ENCODE measurements around the gene FUT4. TPM values are rescaled to one million over a fixed set of nuclear protein-coding genes. Genes with fewer than 3 reads are reported as not detected.
A peak's percentile ranks its signal among the peaks of the same experiment; 100 is the strongest.

The FUT4 gene
- total RNA-seq, 2 experiments from 2014 or later: 3.9 TPM

GRCh38 chr11:94574193-94574961 is 30.7 kb downstream of the FUT4 start:
- Mint-ChIP-seq H3K36me3 (ENCODE audit: low read depth) (no peaks in the 10 kb centered on the region), H3K9me3 (no peaks in the 10 kb centered on the region), H3K4me3 (no peak overlapping the region), H3K4me1 (ENCODE audit: low read depth) (no peaks in the 10 kb centered on the region), H3K27ac (no peak overlapping the region), H3K27me3 (peaks cover 2% of the 10 kb centered on the region)
- intact Hi-C loops (cut with micrococcal nuclease): no loop called here
- no peak for ATAC-seq
- TF ChIP-seq CTCF (IDR thresholded peaks at IDR 0.05): no peak
- ChIA-PET CTCF (interaction anchor here (1.7 kb wide), 1 partner anchor 69 kb away, joined by 3 read pairs; no protein-coding TSS in a partner anchor), POLR2A (no interaction called here)
- no peak for DNase-seq

- intact Hi-C loops (cut with micrococcal nuclease): no loop called here
- Mint-ChIP-seq H3K4me3 (no peak overlapping the region), H3K27me3 (peaks cover 2% of the 10 kb centered on the region), H3K27ac (no peak overlapping the region), H3K9me3 (no peaks in the 10 kb centered on the region), H3K36me3 (ENCODE audit: low read depth) (no peaks in the 10 kb centered on the region), H3K4me1 (ENCODE audit: low read depth) (peaks cover 2% of the 10 kb centered on the region)
- ChIA-PET POLR2A (no interaction called here), CTCF (no interaction called here)
- TF ChIP-seq CTCF (IDR thresholded peaks at IDR 0.05): no peak
- no peak for ATAC-seq
- no peak for DNase-seq
Measured at GRCh38 chr11:94576306-94576705, 32.6 kb downstream of the FUT4 start.

GRCh38 chr11:94577841-94578240 is 34.1 kb downstream of the FUT4 start:
- CTCF ChIA-PET: no interaction called here
- peaks cover 12% of the 10 kb centered on the region for H3K4me1 Mint-ChIP-seq (ENCODE audit: low read depth)
- DNase-seq (no peak), ATAC-seq (no peak)
- no peak for TF ChIP-seq CTCF (IDR thresholded peaks at IDR 0.05)
- intact Hi-C loops (cut with micrococcal nuclease): no loop called here
- peaks cover 2% of the 10 kb centered on the region for H3K27me3 Mint-ChIP-seq
- H3K27ac Mint-ChIP-seq: no peak overlapping the region
- POLR2A ChIA-PET: no interaction called here
- no peak overlapping the region for H3K4me3 Mint-ChIP-seq
- H3K36me3 Mint-ChIP-seq (ENCODE audit: low read depth): no peaks in the 10 kb centered on the region
- H3K9me3 Mint-ChIP-seq: no peaks in the 10 kb centered on the region

- ChIA-PET POLR2A (no interaction called here), CTCF (interaction anchor here (1.4 kb wide), 1 partner anchor 63 kb away, joined by 3 read pairs; no protein-coding TSS in a partner anchor)
- ATAC-seq (no peak), DNase-seq (no peak)
- no peaks in the 10 kb centered on the region for H3K36me3 Mint-ChIP-seq (ENCODE audit: low read depth)
- intact Hi-C loops (cut with micrococcal nuclease): no loop called here
- H3K27me3 Mint-ChIP-seq: no peaks in the 10 kb centered on the region
- TF ChIP-seq CTCF (IDR thresholded peaks at IDR 0.05): no peak
- no peak overlapping the region for H3K4me3 Mint-ChIP-seq
- H3K4me1 Mint-ChIP-seq (ENCODE audit: low read depth): peaks cover 12% of the 10 kb centered on the region
- no peaks in the 10 kb centered on the region for H3K9me3 Mint-ChIP-seq
- H3K27ac Mint-ChIP-seq: no peak overlapping the region
Measured at GRCh38 chr11:94581926-94582325, 38.2 kb downstream of the FUT4 start.

GRCh38 chr11:94583213-94583865 is 39.6 kb downstream of the FUT4 start:
- TF ChIP-seq CTCF (IDR thresholded peaks at IDR 0.05): no peak
- intact Hi-C loops (cut with micrococcal nuclease): no loop called here
- no peak overlapping the region for H3K4me3 Mint-ChIP-seq
- no peak for DNase-seq
- ChIA-PET POLR2A (no interaction called here), CTCF (no interaction called here)
- H3K27me3 Mint-ChIP-seq: no peaks in the 10 kb centered on the region
- peaks cover 12% of the 10 kb centered on the region for H3K4me1 Mint-ChIP-seq (ENCODE audit: low read depth)
- H3K36me3 Mint-ChIP-seq (ENCODE audit: low read depth): no peaks in the 10 kb centered on the region
- ATAC-seq: peak; percentile 24
- no peak overlapping the region for H3K27ac Mint-ChIP-seq
- no peaks in the 10 kb centered on the region for H3K9me3 Mint-ChIP-seq

Data from activated CD8-positive, alpha-beta T cell treated with anti-CD3 and anti-CD28 coated beads for 36 hours (primary cell).